Measurements from ENCODE around the gene EBLN2.

GRCh38 chr3:73049319-73049718 lies 12.1 kb upstream of the EBLN2 start:
- TF ChIP-seq, protein P1, sequence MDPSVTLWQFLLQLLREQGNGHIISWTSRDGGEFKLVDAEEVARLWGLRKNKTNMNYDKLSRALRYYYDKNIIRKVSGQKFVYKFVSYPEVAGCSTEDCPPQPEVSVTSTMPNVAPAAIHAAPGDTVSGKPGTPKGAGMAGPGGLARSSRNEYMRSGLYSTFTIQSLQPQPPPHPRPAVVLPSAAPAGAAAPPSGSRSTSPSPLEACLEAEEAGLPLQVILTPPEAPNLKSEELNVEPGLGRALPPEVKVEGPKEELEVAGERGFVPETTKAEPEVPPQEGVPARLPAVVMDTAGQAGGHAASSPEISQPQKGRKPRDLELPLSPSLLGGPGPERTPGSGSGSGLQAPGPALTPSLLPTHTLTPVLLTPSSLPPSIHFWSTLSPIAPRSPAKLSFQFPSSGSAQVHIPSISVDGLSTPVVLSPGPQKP (CRISPR knock-in tag; IDR thresholded peaks at IDR 0.05): no peak
- no peak for TF ChIP-seq ZNF717 (CRISPR knock-in tag; IDR thresholded peaks at IDR 0.05)
- TF ChIP-seq CBX2 (IDR thresholded peaks at IDR 0.05; ENCODE audit: insufficient read depth, low read length, poor library complexity, severe bottlenecking): no peak

Measured in K562 (cell line).